K562 (cell line): ENCODE results near the gene TOMM5. TPM values are rescaled to one million over a fixed set of nuclear protein-coding genes. Genes with fewer than 3 reads are reported as not detected.

Experiments used
- ARID3A ChIP-seq: IDR thresholded peaks from 2 replicates; pipeline ENCODE4 v1.6.1; 2012; ENCODE audit warnings: low read depth, low read length, improper control_type of control experiment, borderline replicate concordance
- CBX3 ChIP-seq, 2 experiments: IDR thresholded peaks; 1 replicate in 1 of 2; 2 replicates in 1 of 2; pipeline ENCODE4 v1.6.1; 2012; ENCODE audit warnings: inconsistent platforms in 2 of 2, low read length in 2 of 2, borderline replicate concordance in 1 of 2, control low read depth in 1 of 2
- CREB5 ChIP-seq: fragments of 250-450 bp; sonication (Bioruptor Pico); IDR thresholded peaks from 2 replicates; pipeline ENCODE4 v1.5.0; 2020; ENCODE audit warnings: mild to moderate bottlenecking
- DMBX1 ChIP-seq: fragments of 250-450 bp; sonication (Bioruptor Pico); IDR thresholded peaks from 2 replicates; pipeline ENCODE4 v1.8.0; 2022; ENCODE audit warnings: inconsistent platforms, mild to moderate bottlenecking, moderate library complexity, borderline replicate concordance
- E2F1 ChIP-seq: sonication (generic); formaldehyde crosslinking; IDR thresholded peaks from 2 replicates; pipeline ENCODE4 v1.8.1; 2023; ENCODE audit warnings: mild to moderate bottlenecking, missing genetic modification reagents, moderate library complexity
- FOXP1 ChIP-seq: sonication (generic); formaldehyde crosslinking; IDR thresholded peaks from 2 replicates; pipeline ENCODE4 v1.8.0; 2022; ENCODE audit warnings: mild to moderate bottlenecking, missing genetic modification reagents
- KLF10 ChIP-seq: fragments of 250-450 bp; sonication (Bioruptor Pico); IDR thresholded peaks from 2 replicates; pipeline ENCODE4 v1.6.1; 2021; ENCODE audit warnings: matching md5 sums
- MCM7 ChIP-seq, 2 experiments: fragments of 450-650 bp; IDR thresholded peaks; 2 replicates each; pipeline ENCODE4 v1.6.1; 2016 to 2018
- NCOA6 ChIP-seq: fragments of 450-650 bp; IDR thresholded peaks from 2 replicates; pipeline ENCODE4 v1.6.1; 2017; ENCODE audit warnings: mild to moderate bottlenecking
- NUFIP1 ChIP-seq: fragments of 450-650 bp; IDR thresholded peaks from 2 replicates; pipeline ENCODE4 v1.6.1; 2018; ENCODE audit not compliant: partially characterized antibody
- PBX2 ChIP-seq, 2 experiments: IDR thresholded peaks in 1 of 2; conservative IDR thresholded peaks in 1 of 2; 2 replicates each; pipeline ENCODE4 v1.6.1; 2016; ENCODE audit warnings: low read depth in 2 of 2, mild to moderate bottlenecking in 1 of 2, missing compliant biosample characterization in 1 of 2, missing genetic modification characterization in 1 of 2, moderate library complexity in 1 of 2
- PHB ChIP-seq: fragments of 250-450 bp; sonication (Bioruptor Pico); IDR thresholded peaks from 2 replicates; pipeline ENCODE4 v1.5.0; 2021
- PHF20 ChIP-seq: fragments of 450-650 bp; IDR thresholded peaks from 2 replicates; pipeline ENCODE4 v1.6.1; 2018; ENCODE audit not compliant: partially characterized antibody
- PPARD ChIP-seq: fragments of 250-450 bp; sonication (Bioruptor Pico); IDR thresholded peaks from 2 replicates; pipeline ENCODE4 v1.8.0; 2022; ENCODE audit warnings: inconsistent platforms, mild to moderate bottlenecking, moderate library complexity
- RHOXF2B ChIP-seq: fragments of 250-450 bp; sonication (Bioruptor Pico); conservative IDR thresholded peaks from 2 replicates; pipeline ENCODE4 v1.5.1; 2021
- SMAD1 ChIP-seq: fragments of 150-350 bp; IDR thresholded peaks from 2 replicates; pipeline ENCODE4 v1.6.1; 2014; ENCODE audit warnings: low read length, low read depth; ENCODE audit not compliant: partially characterized antibody
- TSC22D4 ChIP-seq: fragments of 450-650 bp; IDR thresholded peaks from 2 replicates; pipeline ENCODE4 v1.6.1; 2016; ENCODE audit warnings: missing genetic modification characterization, missing biosample characterization, control low read depth
- ZNF512 ChIP-seq: IDR thresholded peaks from 2 replicates; pipeline ENCODE4 v1.6.1; 2016; ENCODE audit warnings: missing genetic modification characterization, missing compliant biosample characterization
- ZNF696 ChIP-seq: fragments of 250-450 bp; sonication (Bioruptor Pico); conservative IDR thresholded peaks from 2 replicates; pipeline ENCODE4 v1.4.0; 2020; ENCODE audit warnings: mild to moderate bottlenecking, moderate library complexity
- polyA plus RNA-seq, 8 experiments: library from polyadenylated mRNA; depleted of rRNA in 4 of 8; stranded (reverse) in 5 of 8; unstranded in 3 of 8; fragments of >200 nt; fragmentation: Nextera tagmentation in 2 of 8; fragmentation: Illumina TruSeq in 1 of 8; extraction: Ambion mirVana in 2 of 8; extraction: Trizol in 1 of 8; gene quantifications; 2 replicates each; pipeline versions ENCODE4 v1.2.1 to v1.2.3, GENCODE V29; 2011 to 2014; ENCODE audit warnings: inconsistent platforms in 1 of 8, missing spikeins in 1 of 8
- total RNA-seq, 7 experiments: library from RNA; depleted of rRNA in 6 of 7; stranded (reverse); fragments of >200 nt in 6 of 7; fragmentation: Illumina TruSeq in 2 of 7; extraction: Trizol in 2 of 7; gene quantifications; 2 replicates each; pipeline versions ENCODE4 v1.2.1 to v1.2.3, GENCODE V29; 2011 to 2021; ENCODE audit warnings: low replicate concordance in 1 of 7

TOMM5 gene
- total and polyA plus RNA-seq, 9 of the 15 experiments (the other 6 are each of a cell fraction or from before 2014, with no cell fraction given) = 262 to 1,742 (median 496) TPM

GRCh38 chr9:37592108-37592951, at the start of gene TOMM5 (continued):
- TF ChIP-seq CREB5 (0 out of 2 replicates have a peak, but pooled peaks have one; percentile 35), DMBX1 (no peak), PPARD (CRISPR knock-in tag) (no peak), MCM7 (IDR thresholded peaks at IDR 0.05) (no peak), E2F1 (peak; percentile 97), KLF10 (no peak), NCOA6 (no peak), PHF20 (no peak), TSC22D4 (tag) (no peak), NUFIP1 (no peak), RHOXF2B (no peak), ZNF512 (tag) (no peak), PHB (CRISPR knock-in tag) (0 out of 2 replicates have a peak, but pooled peaks have one; percentile 35), FOXP1 (CRISPR knock-in tag) (peak; percentile 64; the same call in 1 of the 2 replicates), PBX2 (CRISPR knock-in tag; IDR thresholded peaks at IDR 0.05; ENCODE audit: low read depth) (no peak), PBX2 (tag; conservative IDR thresholded peaks at IDR 0.05; ENCODE audit: low read depth) (peak; percentile 64), ZNF696 (CRISPR knock-in tag) (no peak), ARID3A (peak; percentile 8; the same call in 1 of the 2 replicates), CBX3 (IDR thresholded peaks at IDR 0.05; ENCODE audit: borderline replicate concordance in 1 of 2, low read length in 2 of 2) (peak in 1 of 2 experiments; percentile 92; a peak in 2 of 3 replicates), SMAD1 (peak; percentile 67)
